HG03196 (cell line): ENCODE measurements around the gene RPS16.
"Not testable (repeated sequence)": the region's sequence is repeated elsewhere in the genome, so short reads cannot be mapped to it uniquely, and the experiment has no call there.

Experiments
- ATAC-seq: cut with Tn5 transposase; IDR thresholded peaks from one replicate; pipeline ENCODE4 v1.9.1; 2021; ENCODE audit not compliant: unreplicated experiment

The RPS16 gene

GRCh38 chr19:39435499-39436349 lies at the start of gene RPS16:
Gene RPS16, minus strand, starts transcription at chr19:39435949. Its CDS starts 54 bp downstream, at chr19:39435895.
- ATAC-seq = peak; percentile 81

- ATAC-seq = no peak
Observed at GRCh38 chr19:39483141-39483540, 47.4 kb upstream of the RPS16 start.

- no peak for ATAC-seq
Observed at GRCh38 chr19:39481676-39482075, 45.9 kb upstream of the RPS16 start.

- no peak for ATAC-seq
Observed at GRCh38 chr19:39481229-39481545, 45.4 kb upstream of the RPS16 start.

GRCh38 chr19:39480337-39481228 lies 44.8 kb upstream of the RPS16 start, which contains the start of gene TIMM50:
Gene TIMM50, plus strand, starts transcription at chr19:39480838. Its CDS starts 16 bp downstream, at chr19:39480854.
- peak; percentile 78 for ATAC-seq

GRCh38 chr19:39479916-39480315 lies 44.2 kb upstream of the RPS16 start:
- no peak for ATAC-seq

GRCh38 chr19:39479319-39479801 lies 43.6 kb upstream of the RPS16 start:
- ATAC-seq = not testable (repeated sequence)

- ATAC-seq = no peak
Observed at GRCh38 chr19:39475748-39476147, 40.0 kb upstream of the RPS16 start.

GRCh38 chr19:39474139-39474620 lies 38.4 kb upstream of the RPS16 start:
- no peak for ATAC-seq

GRCh38 chr19:39473443-39473960 lies 37.8 kb upstream of the RPS16 start:
- no peak for ATAC-seq

GRCh38 chr19:39472746-39473442 lies 37.1 kb upstream of the RPS16 start:
- ATAC-seq = no peak

GRCh38 chr19:39471756-39472536 lies 36.2 kb upstream of the RPS16 start:
- no peak for ATAC-seq

- ATAC-seq = no peak
Observed at GRCh38 chr19:39470724-39471339, 35.1 kb upstream of the RPS16 start.

- ATAC-seq = no peak
Observed at GRCh38 chr19:39469567-39469966, 33.8 kb upstream of the RPS16 start.

GRCh38 chr19:39469036-39469435 lies 33.3 kb upstream of the RPS16 start:
- no peak for ATAC-seq

GRCh38 chr19:39467941-39468340 lies 32.2 kb upstream of the RPS16 start:
- no peak for ATAC-seq

GRCh38 chr19:39465956-39466747 lies 30.4 kb upstream of the RPS16 start:
- ATAC-seq = no peak

GRCh38 chr19:39463403-39463802 lies 27.7 kb upstream of the RPS16 start:
- ATAC-seq = no peak

- ATAC-seq = not testable (repeated sequence)
Observed at GRCh38 chr19:39451257-39451656, 15.5 kb upstream of the RPS16 start.
